ENCODE data around the gene KCNIP1.

Gene KCNIP1

DNA sequence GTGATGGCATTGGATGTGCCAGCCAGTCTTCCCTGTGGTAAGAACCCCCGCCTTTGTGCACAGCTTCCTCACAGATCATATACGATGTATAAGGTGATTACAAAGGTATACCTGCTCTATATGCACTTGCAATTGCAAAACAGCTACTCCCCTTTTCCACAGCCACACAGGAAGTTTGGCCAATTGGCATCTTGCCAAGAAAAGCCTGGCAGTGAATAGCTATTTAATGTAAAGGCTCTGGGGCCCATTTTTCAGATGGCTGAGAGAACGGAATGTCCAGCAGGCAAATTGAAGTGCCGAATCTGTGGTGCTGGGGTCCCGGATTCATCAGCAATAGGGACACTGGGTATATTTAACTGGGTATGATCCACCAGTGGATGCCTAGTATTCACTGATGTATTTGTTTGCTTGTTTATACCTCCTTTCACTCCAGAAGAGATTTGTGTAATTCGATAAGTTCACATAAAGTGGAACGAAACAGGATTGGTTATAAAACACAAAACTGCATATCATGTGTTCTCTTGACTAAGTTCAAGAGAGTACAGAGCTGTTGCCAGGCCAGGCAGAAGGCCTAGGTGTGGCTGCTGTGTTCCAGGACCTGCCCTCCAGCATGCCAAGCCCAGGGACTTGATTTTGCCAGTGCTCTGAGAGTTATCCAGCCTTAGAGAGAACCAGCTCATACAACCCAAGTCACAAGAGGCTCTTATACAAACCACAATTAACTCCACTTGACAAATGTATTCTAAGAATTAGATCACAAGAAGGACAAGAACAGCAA, 252.0 kb downstream of the KCNIP1 start (continued):
- TF ChIP-seq, protein P1, sequence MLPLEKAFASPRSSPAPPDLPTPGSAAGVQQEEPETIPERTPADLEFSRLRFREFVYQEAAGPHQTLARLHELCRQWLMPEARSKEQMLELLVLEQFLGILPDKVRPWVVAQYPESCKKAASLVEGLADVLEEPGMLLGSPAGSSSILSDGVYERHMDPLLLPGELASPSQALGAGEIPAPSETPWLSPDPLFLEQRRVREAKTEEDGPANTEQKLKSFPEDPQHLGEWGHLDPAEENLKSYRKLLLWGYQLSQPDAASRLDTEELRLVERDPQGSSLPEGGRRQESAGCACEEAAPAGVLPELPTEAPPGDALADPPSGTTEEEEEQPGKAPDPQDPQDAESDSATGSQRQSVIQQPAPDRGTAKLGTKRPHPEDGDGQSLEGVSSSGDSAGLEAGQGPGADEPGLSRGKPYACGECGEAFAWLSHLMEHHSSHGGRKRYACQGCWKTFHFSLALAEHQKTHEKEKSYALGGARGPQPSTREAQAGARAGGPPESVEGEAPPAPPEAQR (tag by site-specific recombination; IDR thresholded peaks at IDR 0.05): no peak
- TF ChIP-seq ZNF248 (tag by site-specific recombination; IDR thresholded peaks at IDR 0.05): 0 out of 2 replicates have a peak, but pooled peaks have one; percentile 72
- peak; percentile 56; the same call in 1 of the 2 replicates for TF ChIP-seq ZNF561 (tag by site-specific recombination; IDR thresholded peaks at IDR 0.05; ENCODE audit: borderline replicate concordance)
- TF ChIP-seq ZNF544 (tag by site-specific recombination; IDR thresholded peaks at IDR 0.05): peak; percentile 90
- TF ChIP-seq YY2 (tag by site-specific recombination; IDR thresholded peaks at IDR 0.05): no peak
- no peak for TF ChIP-seq MYNN (tag by site-specific recombination; IDR thresholded peaks at IDR 0.05; ENCODE audit: borderline replicate concordance)
- TF ChIP-seq, protein P2, sequence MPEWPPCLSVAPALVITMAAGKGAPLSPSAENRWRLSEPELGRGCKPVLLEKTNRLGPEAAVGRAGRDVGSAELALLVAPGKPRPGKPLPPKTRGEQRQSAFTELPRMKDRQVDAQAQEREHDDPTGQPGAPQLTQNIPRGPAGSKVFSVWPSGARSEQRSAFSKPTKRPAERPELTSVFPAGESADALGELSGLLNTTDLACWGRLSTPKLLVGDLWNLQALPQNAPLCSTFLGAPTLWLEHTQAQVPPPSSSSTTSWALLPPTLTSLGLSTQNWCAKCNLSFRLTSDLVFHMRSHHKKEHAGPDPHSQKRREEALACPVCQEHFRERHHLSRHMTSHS (tag by site-specific recombination; IDR thresholded peaks at IDR 0.05): no peak
- TF ChIP-seq, protein P3, sequence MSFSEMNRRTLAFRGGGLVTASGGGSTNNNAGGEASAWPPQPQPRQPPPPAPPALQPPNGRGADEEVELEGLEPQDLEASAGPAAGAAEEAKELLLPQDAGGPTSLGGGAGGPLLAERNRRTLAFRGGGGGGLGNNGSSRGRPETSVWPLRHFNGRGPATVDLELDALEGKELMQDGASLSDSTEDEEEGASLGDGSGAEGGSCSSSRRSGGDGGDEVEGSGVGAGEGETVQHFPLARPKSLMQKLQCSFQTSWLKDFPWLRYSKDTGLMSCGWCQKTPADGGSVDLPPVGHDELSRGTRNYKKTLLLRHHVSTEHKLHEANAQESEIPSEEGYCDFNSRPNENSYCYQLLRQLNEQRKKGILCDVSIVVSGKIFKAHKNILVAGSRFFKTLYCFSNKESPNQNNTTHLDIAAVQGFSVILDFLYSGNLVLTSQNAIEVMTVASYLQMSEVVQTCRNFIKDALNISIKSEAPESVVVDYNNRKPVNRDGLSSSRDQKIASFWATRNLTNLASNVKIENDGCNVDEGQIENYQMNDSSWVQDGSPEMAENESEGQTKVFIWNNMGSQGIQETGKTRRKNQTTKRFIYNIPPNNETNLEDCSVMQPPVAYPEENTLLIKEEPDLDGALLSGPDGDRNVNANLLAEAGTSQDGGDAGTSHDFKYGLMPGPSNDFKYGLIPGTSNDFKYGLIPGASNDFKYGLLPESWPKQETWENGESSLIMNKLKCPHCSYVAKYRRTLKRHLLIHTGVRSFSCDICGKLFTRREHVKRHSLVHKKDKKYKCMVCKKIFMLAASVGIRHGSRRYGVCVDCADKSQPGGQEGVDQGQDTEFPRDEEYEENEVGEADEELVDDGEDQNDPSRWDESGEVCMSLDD (tag by site-specific recombination; IDR thresholded peaks at IDR 0.05): no peak
- no peak for TF ChIP-seq KLF1 (tag by site-specific recombination; IDR thresholded peaks at IDR 0.05)
- no peak for TF ChIP-seq SCRT1 (tag by site-specific recombination; IDR thresholded peaks at IDR 0.05; ENCODE audit: borderline replicate concordance)
- TF ChIP-seq ZSCAN30 (tag by site-specific recombination; IDR thresholded peaks at IDR 0.05): 0 out of 2 replicates have a peak, but pooled peaks have one; percentile 50
- TF ChIP-seq ZNF791 (tag by site-specific recombination; IDR thresholded peaks at IDR 0.05): no peak
- no peak for TF ChIP-seq ZNF837 (tag by site-specific recombination; IDR thresholded peaks at IDR 0.05)
- peak; percentile 51; the same call in 1 of the 2 replicates for TF ChIP-seq ZFP69B (tag by site-specific recombination; IDR thresholded peaks at IDR 0.05)
- no peak for TF ChIP-seq ZNF16 (tag by site-specific recombination; IDR thresholded peaks at IDR 0.05; ENCODE audit: low read depth)
- peak; percentile 72 for TF ChIP-seq KLF10 (tag by site-specific recombination; IDR thresholded peaks at IDR 0.05)
- no peak for TF ChIP-seq ZNF600 (tag by site-specific recombination; IDR thresholded peaks at IDR 0.05)
- no peak for TF ChIP-seq ZNF624 (tag by site-specific recombination; IDR thresholded peaks at IDR 0.05)
- no peak for TF ChIP-seq ZNF10 (tag by site-specific recombination; IDR thresholded peaks at IDR 0.05)
- no peak for TF ChIP-seq ZIC2 (tag by site-specific recombination; IDR thresholded peaks at IDR 0.05)
- TF ChIP-seq, protein P4, sequence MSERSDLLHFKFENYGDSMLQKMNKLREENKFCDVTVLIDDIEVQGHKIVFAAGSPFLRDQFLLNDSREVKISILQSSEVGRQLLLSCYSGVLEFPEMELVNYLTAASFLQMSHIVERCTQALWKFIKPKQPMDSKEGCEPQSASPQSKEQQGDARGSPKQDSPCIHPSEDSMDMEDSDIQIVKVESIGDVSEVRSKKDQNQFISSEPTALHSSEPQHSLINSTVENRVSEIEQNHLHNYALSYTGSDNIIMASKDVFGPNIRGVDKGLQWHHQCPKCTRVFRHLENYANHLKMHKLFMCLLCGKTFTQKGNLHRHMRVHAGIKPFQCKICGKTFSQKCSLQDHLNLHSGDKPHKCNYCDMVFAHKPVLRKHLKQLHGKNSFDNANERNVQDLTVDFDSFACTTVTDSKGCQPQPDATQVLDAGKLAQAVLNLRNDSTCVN (tag by site-specific recombination; optimal IDR thresholded peaks at IDR 0.05): no peak
- TF ChIP-seq ZNF660 (tag by site-specific recombination; IDR thresholded peaks at IDR 0.05): peak; percentile 91
- 0 out of 2 replicates have a peak, but pooled peaks have one; percentile 64 for TF ChIP-seq ZNF830 (tag by site-specific recombination; IDR thresholded peaks at IDR 0.05; ENCODE audit: low read depth)
- peak; percentile 79; the same call in 1 of the 2 replicates for TF ChIP-seq ZNF112 (tag by site-specific recombination; IDR thresholded peaks at IDR 0.05)
- TF ChIP-seq ZNF37A (tag by site-specific recombination; IDR thresholded peaks at IDR 0.05): peak; percentile 77
- TF ChIP-seq ZNF184 (tag by site-specific recombination; IDR thresholded peaks at IDR 0.05): peak; percentile 81
- TF ChIP-seq, protein P5, sequence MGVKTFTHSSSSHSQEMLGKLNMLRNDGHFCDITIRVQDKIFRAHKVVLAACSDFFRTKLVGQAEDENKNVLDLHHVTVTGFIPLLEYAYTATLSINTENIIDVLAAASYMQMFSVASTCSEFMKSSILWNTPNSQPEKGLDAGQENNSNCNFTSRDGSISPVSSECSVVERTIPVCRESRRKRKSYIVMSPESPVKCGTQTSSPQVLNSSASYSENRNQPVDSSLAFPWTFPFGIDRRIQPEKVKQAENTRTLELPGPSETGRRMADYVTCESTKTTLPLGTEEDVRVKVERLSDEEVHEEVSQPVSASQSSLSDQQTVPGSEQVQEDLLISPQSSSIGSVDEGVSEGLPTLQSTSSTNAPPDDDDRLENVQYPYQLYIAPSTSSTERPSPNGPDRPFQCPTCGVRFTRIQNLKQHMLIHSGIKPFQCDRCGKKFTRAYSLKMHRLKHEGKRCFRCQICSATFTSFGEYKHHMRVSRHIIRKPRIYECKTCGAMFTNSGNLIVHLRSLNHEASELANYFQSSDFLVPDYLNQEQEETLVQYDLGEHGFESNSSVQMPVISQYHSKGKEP (tag by site-specific recombination; IDR thresholded peaks at IDR 0.05): no peak; the same call in 1 of the 2 replicates
- no peak for TF ChIP-seq ZNF416 (tag by site-specific recombination; IDR thresholded peaks at IDR 0.05)
- TF ChIP-seq, protein P6, sequence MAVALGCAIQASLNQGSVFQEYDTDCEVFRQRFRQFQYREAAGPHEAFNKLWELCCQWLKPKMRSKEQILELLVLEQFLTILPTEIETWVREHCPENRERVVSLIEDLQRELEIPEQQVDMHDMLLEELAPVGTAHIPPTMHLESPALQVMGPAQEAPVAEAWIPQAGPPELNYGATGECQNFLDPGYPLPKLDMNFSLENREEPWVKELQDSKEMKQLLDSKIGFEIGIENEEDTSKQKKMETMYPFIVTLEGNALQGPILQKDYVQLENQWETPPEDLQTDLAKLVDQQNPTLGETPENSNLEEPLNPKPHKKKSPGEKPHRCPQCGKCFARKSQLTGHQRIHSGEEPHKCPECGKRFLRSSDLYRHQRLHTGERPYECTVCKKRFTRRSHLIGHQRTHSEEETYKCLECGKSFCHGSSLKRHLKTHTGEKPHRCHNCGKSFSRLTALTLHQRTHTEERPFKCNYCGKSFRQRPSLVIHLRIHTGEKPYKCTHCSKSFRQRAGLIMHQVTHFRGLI (tag by site-specific recombination; IDR thresholded peaks at IDR 0.05): no peak; the same call in 1 of the 2 replicates
- no peak for TF ChIP-seq ZNF132 (tag by site-specific recombination; IDR thresholded peaks at IDR 0.05; ENCODE audit: borderline replicate concordance)
- TF ChIP-seq ZNF292 (tag by site-specific recombination; IDR thresholded peaks at IDR 0.05; ENCODE audit: borderline replicate concordance, low read depth): no peak

Data from HEK293 (cell line).